MM.1S (cell line): ENCODE results near the gene NF2.

Experiments used
- CTCF ChIP-seq: fragments of 300-600 bp; sonication (generic); IDR thresholded peaks from 2 replicates; pipeline ENCODE4 v1.5.1; 2016; ENCODE audit warnings: antibody characterized with exemption, low read length, mixed read lengths
- EZH2 ChIP-seq: fragments of 300-600 bp; sonication (generic); optimal IDR thresholded peaks from 2 replicates; pipeline ENCODE3; 2017; ENCODE audit warnings: low read depth, mild to moderate bottlenecking, antibody characterized with exemption, low read length, mixed read lengths
- EZH2phosphoT487 ChIP-seq: fragments of 300-600 bp; sonication (generic); IDR thresholded peaks from 2 replicates; pipeline ENCODE4 v1.6.1; 2018; ENCODE audit warnings: antibody characterized with exemption, low read length

GRCh38 chr22:29654882-29655281 is 51.4 kb downstream of the NF2 start:
- TF ChIP-seq CTCF (no peak), EZH2phosphoT487 (no peak), EZH2 (no peak)
